ENCODE data around the gene FLAD1.

DNA sequence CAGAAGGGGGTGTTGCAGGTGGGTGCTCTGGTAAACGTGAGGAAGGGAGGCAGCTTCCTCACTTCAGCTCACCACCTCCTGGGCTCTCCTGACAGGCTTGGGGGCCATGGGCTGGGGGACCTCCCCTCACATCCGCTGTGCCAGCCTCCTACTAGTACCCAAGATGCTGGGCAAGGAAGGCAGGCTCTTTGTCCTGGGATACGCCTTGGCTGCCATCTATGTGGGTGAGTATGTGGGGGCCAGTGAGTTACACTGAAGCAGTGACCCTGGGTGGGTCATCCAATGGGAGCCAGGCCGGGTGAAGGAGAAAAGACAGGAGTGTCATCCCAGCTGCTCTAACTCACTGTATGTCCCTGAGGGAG lies 56.1 kb downstream of the FLAD1 start:
- no peak for TF ChIP-seq CTCF (IDR thresholded peaks at IDR 0.05)
- no peak for TF ChIP-seq POLR2A (IDR thresholded peaks at IDR 0.05)
